ENCODE measurements around the gene TMEM51. TPM values are rescaled to one million over a fixed set of nuclear protein-coding genes. Genes with fewer than 3 reads are reported as not detected.
A peak's percentile ranks its signal among the peaks of the same experiment; 100 is the strongest.

The TMEM51 gene
- total RNA-seq, 2 experiments from 2014 or later: not detected

DNA sequence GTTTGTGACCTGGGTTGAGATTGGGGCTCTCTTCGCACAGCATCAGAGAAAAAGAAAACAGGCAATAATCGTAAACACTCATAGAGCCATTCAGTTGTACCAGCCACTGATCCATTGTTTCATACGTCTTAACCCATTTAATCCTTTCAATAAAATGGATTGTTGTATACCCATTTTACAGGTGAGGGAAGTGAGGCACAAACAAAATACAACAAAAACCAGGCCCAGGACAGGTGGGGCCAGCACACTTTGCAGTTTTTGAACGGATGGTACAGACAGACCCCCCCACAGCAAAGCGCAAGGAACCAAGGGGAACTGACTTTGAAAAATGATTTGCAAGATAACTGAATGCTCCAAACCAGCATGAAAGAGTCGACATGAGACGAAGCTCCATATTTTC, 89.2 kb downstream of the TMEM51 start:
- Mint-ChIP-seq H3K27ac (no peak overlapping the region), H3K9me3 (peaks cover 7% of the 10 kb centered on the region), H3K36me3 (ENCODE audit: low read depth) (peaks cover 9% of the 10 kb centered on the region), H3K4me3 (no peak overlapping the region), H3K27me3 (peaks cover 46% of the 10 kb centered on the region), H3K4me1 (ENCODE audit: low read depth) (peaks cover 23% of the 10 kb centered on the region)
- POLR2A ChIA-PET: no interaction called here
- CTCF ChIA-PET: interaction anchor here (1.6 kb wide), 1 partner anchor 100 kb away, joined by 3 read pairs; no protein-coding TSS in a partner anchor
- intact Hi-C loops (cut with micrococcal nuclease): no loop called here
- TF ChIP-seq, protein P1, sequence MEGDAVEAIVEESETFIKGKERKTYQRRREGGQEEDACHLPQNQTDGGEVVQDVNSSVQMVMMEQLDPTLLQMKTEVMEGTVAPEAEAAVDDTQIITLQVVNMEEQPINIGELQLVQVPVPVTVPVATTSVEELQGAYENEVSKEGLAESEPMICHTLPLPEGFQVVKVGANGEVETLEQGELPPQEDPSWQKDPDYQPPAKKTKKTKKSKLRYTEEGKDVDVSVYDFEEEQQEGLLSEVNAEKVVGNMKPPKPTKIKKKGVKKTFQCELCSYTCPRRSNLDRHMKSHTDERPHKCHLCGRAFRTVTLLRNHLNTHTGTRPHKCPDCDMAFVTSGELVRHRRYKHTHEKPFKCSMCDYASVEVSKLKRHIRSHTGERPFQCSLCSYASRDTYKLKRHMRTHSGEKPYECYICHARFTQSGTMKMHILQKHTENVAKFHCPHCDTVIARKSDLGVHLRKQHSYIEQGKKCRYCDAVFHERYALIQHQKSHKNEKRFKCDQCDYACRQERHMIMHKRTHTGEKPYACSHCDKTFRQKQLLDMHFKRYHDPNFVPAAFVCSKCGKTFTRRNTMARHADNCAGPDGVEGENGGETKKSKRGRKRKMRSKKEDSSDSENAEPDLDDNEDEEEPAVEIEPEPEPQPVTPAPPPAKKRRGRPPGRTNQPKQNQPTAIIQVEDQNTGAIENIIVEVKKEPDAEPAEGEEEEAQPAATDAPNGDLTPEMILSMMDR (IDR thresholded peaks at IDR 0.05): no peak
- DNase-seq (no peak), ATAC-seq (no peak)

DNA sequence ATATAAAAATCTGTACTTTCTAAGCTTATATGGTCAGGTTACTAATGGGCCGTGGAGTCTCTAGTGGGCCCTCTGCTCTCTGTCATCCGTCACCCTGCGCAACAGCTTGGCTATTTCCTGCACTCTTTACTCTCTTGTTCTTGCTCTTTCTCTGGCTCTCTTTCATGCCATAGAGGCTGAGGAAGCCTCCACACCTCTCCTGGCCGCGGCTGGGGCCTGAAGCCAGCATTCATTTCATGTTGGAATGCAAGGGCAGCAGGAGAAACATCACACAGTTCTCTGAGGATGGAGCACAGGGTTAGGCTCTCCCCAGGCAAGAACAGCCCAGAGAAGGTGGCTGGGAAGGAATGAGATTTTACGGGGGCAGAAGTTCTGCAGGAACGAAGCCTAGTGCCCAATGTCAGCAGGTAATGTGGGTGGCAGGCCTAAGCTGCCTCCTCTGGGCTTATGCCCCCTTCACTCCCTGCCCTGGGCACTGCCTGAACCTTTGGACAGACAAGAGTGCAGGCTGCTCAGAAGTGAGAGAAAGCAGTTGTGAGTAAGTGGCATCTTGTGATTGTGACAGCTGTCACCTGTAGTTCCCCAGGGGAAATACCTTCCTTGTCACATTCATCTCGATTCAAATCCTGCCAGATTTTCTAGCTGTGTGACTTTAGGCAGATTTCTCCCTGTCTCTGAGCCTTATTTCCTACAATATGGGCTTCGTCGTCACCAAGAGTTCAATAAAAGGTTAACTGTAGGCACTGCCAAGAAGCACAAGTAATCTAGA, 89.9 kb downstream of the TMEM51 start:
- Mint-ChIP-seq H3K9me3 (peaks cover 7% of the 10 kb centered on the region), H3K4me1 (ENCODE audit: low read depth) (peaks cover 29% of the 10 kb centered on the region), H3K27ac (no peak overlapping the region), H3K36me3 (ENCODE audit: low read depth) (peaks cover 9% of the 10 kb centered on the region), H3K4me3 (no peak overlapping the region), H3K27me3 (peaks cover 49% of the 10 kb centered on the region)
- POLR2A ChIA-PET: no interaction called here
- TF ChIP-seq, protein P1 (IDR thresholded peaks at IDR 0.05): no peak
- peak; percentile 58 for ATAC-seq
- peak; percentile 37 for DNase-seq
- CTCF ChIA-PET: no interaction called here
- intact Hi-C loops (cut with micrococcal nuclease): no loop called here

DNA sequence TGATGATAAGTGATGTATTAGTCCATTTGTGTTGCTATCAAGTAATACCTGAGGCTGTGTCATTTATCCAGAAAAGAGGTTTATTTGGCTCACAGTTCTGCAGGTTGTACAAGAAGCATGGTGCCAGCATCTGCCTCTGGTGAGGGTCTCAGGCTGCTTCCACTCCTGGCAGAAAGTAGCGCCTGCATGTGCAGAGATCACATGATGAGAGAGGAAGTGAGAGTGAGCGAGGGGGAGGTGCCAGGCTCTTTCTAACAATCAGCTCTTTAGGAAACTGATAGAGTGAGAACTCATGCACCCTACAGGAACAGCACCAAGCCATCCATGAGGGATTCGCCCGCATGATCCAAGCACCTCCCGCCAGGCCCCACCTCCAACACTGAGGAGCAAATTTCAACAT, 91.3 kb downstream of the TMEM51 start:
- H3K4me1 Mint-ChIP-seq (ENCODE audit: low read depth): peaks cover 43% of the 10 kb centered on the region
- no peak overlapping the region for H3K4me3 Mint-ChIP-seq
- H3K9me3 Mint-ChIP-seq: peaks cover 9% of the 10 kb centered on the region
- TF ChIP-seq, protein P1 (IDR thresholded peaks at IDR 0.05): no peak
- H3K36me3 Mint-ChIP-seq (ENCODE audit: low read depth): peaks cover 9% of the 10 kb centered on the region
- peaks cover 50% of the 10 kb centered on the region for H3K27me3 Mint-ChIP-seq
- CTCF ChIA-PET: no interaction called here
- POLR2A ChIA-PET: no interaction called here
- no peak overlapping the region for H3K27ac Mint-ChIP-seq
- intact Hi-C loops (cut with micrococcal nuclease): no loop called here
- DNase-seq (no peak), ATAC-seq (no peak)

DNA sequence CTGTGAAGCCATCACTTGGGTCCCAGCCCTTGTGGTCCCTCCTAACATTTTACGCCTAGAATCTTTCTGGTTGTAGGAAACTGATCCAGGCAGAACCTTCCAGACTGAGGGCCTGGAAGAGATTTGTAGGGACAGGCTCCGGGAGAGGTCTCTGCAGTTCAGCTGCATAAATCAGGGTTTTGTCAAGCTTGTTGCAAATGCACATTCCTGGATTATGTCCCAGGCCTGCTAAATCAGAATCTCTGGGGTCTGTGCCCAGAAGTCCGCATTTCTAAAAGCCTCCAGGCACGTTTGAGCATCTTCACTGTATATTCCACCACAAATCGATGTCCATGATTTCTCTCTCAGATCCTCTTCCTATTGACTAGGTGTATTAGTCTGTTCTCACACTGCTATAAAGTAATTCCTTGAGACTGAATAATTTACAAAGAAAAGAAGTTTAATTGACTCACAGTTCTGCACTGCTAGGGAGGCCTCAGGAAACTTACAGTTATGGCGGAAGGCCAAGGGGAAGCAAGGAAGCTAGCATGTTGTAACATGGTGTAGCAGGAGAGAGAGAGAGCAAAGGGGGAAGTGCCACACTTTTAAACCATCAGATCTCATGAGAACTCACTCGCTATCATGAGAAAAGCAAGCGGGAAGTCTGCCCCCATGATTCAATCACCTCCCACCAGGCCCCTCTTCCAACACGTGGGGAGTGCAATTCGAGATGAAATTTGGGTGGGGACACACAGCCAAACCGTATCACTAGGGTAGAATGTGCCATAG, 92.2 kb downstream of the TMEM51 start:
- DNase-seq: no peak
- peaks cover 9% of the 10 kb centered on the region for H3K9me3 Mint-ChIP-seq
- ChIA-PET POLR2A (interaction anchor here (0.9 kb wide), 1 partner anchor 13 kb away, joined by 3 read pairs; no protein-coding TSS in a partner anchor), CTCF (no interaction called here)
- H3K27me3 Mint-ChIP-seq: peaks cover 54% of the 10 kb centered on the region
- ATAC-seq: no peak
- H3K4me3 Mint-ChIP-seq: no peak overlapping the region
- intact Hi-C loops (cut with micrococcal nuclease): no loop called here
- H3K27ac Mint-ChIP-seq: no peak overlapping the region
- TF ChIP-seq, protein P1 (IDR thresholded peaks at IDR 0.05): no peak
- peaks cover 48% of the 10 kb centered on the region for H3K4me1 Mint-ChIP-seq (ENCODE audit: low read depth)
- H3K36me3 Mint-ChIP-seq (ENCODE audit: low read depth): peaks cover 9% of the 10 kb centered on the region
